Gastrocnemius medialis (tissue), 4 donors: ENCODE measurements around the gene ANKRD40.

Experiments
- CTCF ChIP-seq, 5 experiments: fragments of 450-650 bp in 3 of 5; fragments of 200-600 bp in 2 of 5; sonication (generic) in 2 of 5; IDR thresholded peaks in 4 of 5; conservative IDR thresholded peaks in 1 of 5; 1 replicate in 4 of 5; 2 replicates in 1 of 5; pipeline ENCODE4 v1.5.1; 2016 to 2019; ENCODE audit warnings: antibody characterized with exemption in 5 of 5, mild to moderate bottlenecking in 3 of 5, moderate library complexity in 3 of 5
- POLR2A ChIP-seq, 2 donors: fragments of 450-650 bp; IDR thresholded peaks; one replicate each; pipeline ENCODE4 v1.6.1; 2017; ENCODE audit warnings: antibody characterized with exemption in 2 of 2, mild to moderate bottlenecking in 2 of 2, moderate library complexity in 2 of 2

- TF ChIP-seq CTCF (IDR thresholded peaks at IDR 0.05 in 4 of 5, conservative IDR thresholded peaks at IDR 0.05 in 1 of 5) (no peak), POLR2A (IDR thresholded peaks at IDR 0.05) (no peak)
Observed at GRCh38 chr17:50710025-50710424, 2.3 kb upstream of the ANKRD40 start.
